A549 (cell line): ENCODE data around the gene MRPL55. TPM values are rescaled to one million over a fixed set of nuclear protein-coding genes. Genes with fewer than 3 reads are reported as not detected.

ENCODE experiments used
- ATAC-seq, 2 experiments: fragments of 200-7000 bp in 1 of 2; fragments of >200 bp in 1 of 2; cut with Nextera tagmentation in 1 of 2; cut with Tn5 transposase in 1 of 2; 3 replicates each; pipeline versions ENCODE4 v1.8.0 to v1.9.1; 2018 to 2020; ENCODE audit warnings: mild to moderate bottlenecking in 1 of 2, moderate library complexity in 1 of 2
- CTCF ChIA-PET: fragments of 300-600 bp; sonication (Branson Sonifier 250); formaldehyde crosslinking; extraction: SDS; loops from one replicate; lab custom pipeline; 2021; ENCODE audit warnings: antibody characterized with exemption, inconsistent platforms; lab: Yijun Ruan, JAX
- POLR2A ChIA-PET: fragments of 350-600 bp; formaldehyde crosslinking; extraction: SDS; loops from one replicate; lab custom pipeline; 2021; ENCODE audit warnings: antibody characterized with exemption, inconsistent platforms; lab: Yijun Ruan, JAX
- DNase-seq, 2 experiments: peaks; one replicate each; pipeline versions ENCODE4 v3.0.0 to v3.0.0-alpha.2; 2011 to 2016; ENCODE audit warnings: low read depth in 1 of 2, low spot score in 1 of 2
- FAIRE-seq: peaks from 2 replicates; lab custom pipeline; 2011; peaks lifted over from hg19 to GRCh38; lab: Jason Lieb, UNC
- H3K27ac ChIP-seq, 2 experiments: fragments of >200 bp; sonication (Bioruptor Twin); formaldehyde crosslinking; 3 replicates each; pipeline ENCODE4 v1.5.1; 2016 to 2017
- H3K4me1 ChIP-seq: fragments of >200 bp; sonication (Bioruptor Twin); formaldehyde crosslinking; 3 replicates; pipeline ENCODE4 v1.6.1; 2016
- H3K4me2 ChIP-seq: fragments of >200 bp; sonication (Bioruptor Twin); formaldehyde crosslinking; 3 replicates; pipeline ENCODE4 v1.6.1; 2016
- H3K4me3 ChIP-seq: fragments of >200 bp; sonication (Bioruptor Twin); formaldehyde crosslinking; 3 replicates; pipeline ENCODE4 v1.5.1; 2016
- H3K9me3 ChIP-seq: fragments of >200 bp; sonication (Bioruptor Twin); formaldehyde crosslinking; 3 replicates; pipeline ENCODE4 v1.6.1; 2016
- ATOH8 ChIP-seq: fragments of 250-450 bp; sonication (Bioruptor Pico); IDR thresholded peaks from 2 replicates; pipeline ENCODE4 v1.5.0; 2020; ENCODE audit warnings: low read depth, mild to moderate bottlenecking, moderate library complexity
- CBX2 ChIP-seq: fragments of 200-600 bp; sonication (generic); IDR thresholded peaks from 2 replicates; pipeline ENCODE4 v1.6.1; 2016; ENCODE audit warnings: low read depth, mild to moderate bottlenecking, borderline replicate concordance
- CHD2 ChIP-seq: fragments of 150-350 bp; IDR thresholded peaks from 2 replicates; pipeline ENCODE4 v1.6.1; 2014; ENCODE audit warnings: low read length; ENCODE audit not compliant: partially characterized antibody
- CTCF ChIP-seq: fragments of >200 bp; sonication (Bioruptor Twin); formaldehyde crosslinking; IDR thresholded peaks from 3 replicates; pipeline ENCODE4 v1.5.1; 2016
- ELK1 ChIP-seq: fragments of 150-350 bp; IDR thresholded peaks from 2 replicates; pipeline ENCODE4 v1.6.1; 2014; ENCODE audit warnings: low read depth, mild to moderate bottlenecking, low read length
- FOXS1 ChIP-seq: fragments of 250-450 bp; sonication (Bioruptor Pico); IDR thresholded peaks from 2 replicates; pipeline ENCODE4 v1.5.0; 2020; ENCODE audit warnings: mild to moderate bottlenecking, moderate library complexity
- KDM5A ChIP-seq: fragments of 200-600 bp; sonication (generic); IDR thresholded peaks from 2 replicates; pipeline ENCODE4 v1.6.1; 2016; ENCODE audit warnings: antibody characterized with exemption, mild to moderate bottlenecking
- MAFK ChIP-seq: fragments of 450-650 bp; IDR thresholded peaks from 2 replicates; pipeline ENCODE4 v1.6.1; 2014; ENCODE audit not compliant: partially characterized antibody
- MAX ChIP-seq: IDR thresholded peaks from 2 replicates; pipeline ENCODE4 v1.6.1; 2012
- NFE2L2 ChIP-seq: fragments of 150-350 bp; conservative IDR thresholded peaks from 2 replicates; pipeline ENCODE4 v1.6.1; 2014; ENCODE audit warnings: low read length
- POLR2A ChIP-seq: IDR thresholded peaks from 2 replicates; pipeline ENCODE4 v1.6.1; 2012; ENCODE audit warnings: mild to moderate bottlenecking, low read length
- RARB ChIP-seq: fragments of 250-450 bp; sonication (Bioruptor Pico); IDR thresholded peaks from 2 replicates; pipeline ENCODE4 v1.8.0; 2021; ENCODE audit warnings: mild to moderate bottlenecking, moderate library complexity
- RCOR1 ChIP-seq: fragments of 150-350 bp; IDR thresholded peaks from 2 replicates; pipeline ENCODE4 v1.6.1; 2014; ENCODE audit warnings: antibody characterized with exemption, low read length, low read depth
- REST ChIP-seq: fragments of 200-600 bp; sonication (generic); IDR thresholded peaks from 2 replicates; pipeline ENCODE4 v1.6.1; 2016; ENCODE audit warnings: antibody characterized with exemption, mild to moderate bottlenecking, moderate library complexity
- RFX5 ChIP-seq: fragments of 450-650 bp; IDR thresholded peaks from 2 replicates; pipeline ENCODE4 v1.7.1; 2014; ENCODE audit warnings: antibody characterized with exemption, mild to moderate bottlenecking, moderate library complexity
- RNF2 ChIP-seq: fragments of 200-600 bp; sonication (generic); IDR thresholded peaks from 2 replicates; pipeline ENCODE4 v1.6.1; 2016; ENCODE audit warnings: low read depth, mild to moderate bottlenecking, antibody characterized with exemption, moderate library complexity, borderline replicate concordance
- TFCP2L1 ChIP-seq: fragments of 250-450 bp; sonication (Bioruptor Pico); IDR thresholded peaks from 2 replicates; pipeline ENCODE4 v1.5.0; 2021; ENCODE audit warnings: mild to moderate bottlenecking
- TP53 ChIP-seq: fragments of 250-450 bp; sonication (Bioruptor Pico); IDR thresholded peaks from 2 replicates; pipeline ENCODE4 v1.5.0; 2021; ENCODE audit warnings: mild to moderate bottlenecking, moderate library complexity
- ZC3H11A ChIP-seq: fragments of 450-650 bp; IDR thresholded peaks from 2 replicates; pipeline ENCODE4 v1.6.1; 2014; ENCODE audit warnings: antibody characterized with exemption, mild to moderate bottlenecking
- ZFP36 ChIP-seq: fragments of 450-650 bp; IDR thresholded peaks from 2 replicates; pipeline ENCODE4 v1.6.1; 2014; ENCODE audit warnings: borderline replicate concordance; ENCODE audit not compliant: partially characterized antibody
- ZNF302 ChIP-seq: fragments of 250-450 bp; sonication (Bioruptor Pico); IDR thresholded peaks from 2 replicates; pipeline ENCODE4 v1.9.0; 2021; ENCODE audit warnings: inconsistent platforms, mild to moderate bottlenecking, moderate library complexity
- WGBS: methylation state at CpG from one replicate; pipeline ENCODE4 v1.1.6; 2017; ENCODE audit errors: missing lambda C conversion rate; 5-methylcytosine and 5-hydroxymethylcytosine counted together
- polyA plus RNA-seq, 4 experiments: library from polyadenylated mRNA; depleted of rRNA in 3 of 4; stranded (reverse); fragments of >200 nt; fragmentation: RNase III in 1 of 4; extraction: RNeasy Plus Mini Kit Qiagen cat#74134 plus additional on column Dnase treatment in 1 of 4; gene quantifications; 2 replicates in 3 of 4; 3 replicates in 1 of 4; pipeline ENCODE4 v1.2.3, GENCODE V29; 2011 to 2017

Gene MRPL55
- polyA plus RNA-seq, 2 of the 4 experiments (the other 2 are of a cell fraction): 54.2 to 80.0 TPM

GRCh38 chr1:228144193-228144992 is 35.3 kb upstream of the MRPL55 start:
- no peak for TF ChIP-seq FOXS1
- no peak for TF ChIP-seq TP53
- no peak for TF ChIP-seq ATOH8
- no peak for TF ChIP-seq RFX5
- no peak for TF ChIP-seq POLR2A
- TF ChIP-seq MAX: no peak
- no peak for TF ChIP-seq ELK1
- no peak for TF ChIP-seq TFCP2L1 (CRISPR knock-in tag)
- no peak for TF ChIP-seq NFE2L2
- no peak for TF ChIP-seq KDM5A
- no peak for TF ChIP-seq RCOR1
- no peak for TF ChIP-seq CHD2
- no peak for TF ChIP-seq RARB (CRISPR knock-in tag)
- TF ChIP-seq MAFK: no peak
- TF ChIP-seq CBX2: no peak
- TF ChIP-seq ZFP36: no peak
- TF ChIP-seq CTCF: no peak
- TF ChIP-seq ZC3H11A: no peak
- TF ChIP-seq, all 56 proteins: peak for 0
- WGBS: 83% methylated on average over 14 of the region's 16 CpGs

GRCh38 chr1:228143480-228144192 is 34.5 kb upstream of the MRPL55 start:
- Histone ChIP-seq H3K9me3 (no peaks in the 10 kb centered on the region), H3K4me3 (no peak overlapping the region), H3K4me2 (no peak overlapping the region), H3K4me1 (peaks cover 14% of the 10 kb centered on the region), H3K27ac (no peak overlapping the region)
- CTCF ChIA-PET: interaction anchor here (0.8 kb wide), 1 partner anchor 144 kb away, joined by 3 read pairs; no protein-coding TSS in a partner anchor
- WGBS: 92% methylated on average over 12 of the region's 12 CpGs
- no peak for DNase-seq
- TF ChIP-seq RARB (CRISPR knock-in tag) (no peak), ZNF302 (no peak), RNF2 (no peak), REST (no peak)
- POLR2A ChIA-PET: interaction anchor here (3.0 kb wide), 1 partner anchor 22 kb away, joined by 12 read pairs; the partner anchor contains the start of gene IBA57
- no peak for ATAC-seq
- FAIRE-seq: no peak

More at GRCh38 chr1:228144193-228144992, 35.3 kb upstream of the MRPL55 start:
- FAIRE-seq: no peak
- CTCF ChIA-PET: interaction anchor here (1.0 kb wide), 1 partner anchor 12 kb away, joined by 3 read pairs; no protein-coding TSS in a partner anchor
- Histone ChIP-seq H3K9me3 (no peaks in the 10 kb centered on the region), H3K4me3 (no peak overlapping the region), H3K4me2 (no peak overlapping the region), H3K27ac (no peak overlapping the region), H3K4me1 (peaks cover 19% of the 10 kb centered on the region)
- POLR2A ChIA-PET: interaction anchor here (3.0 kb wide), 1 partner anchor 21 kb away, joined by 12 read pairs; the partner anchor contains the start of gene IBA57
- DNase-seq: no peak
- no peak for ATAC-seq
